OCI-LY1 (cell line): ENCODE measurements around the gene SPSB1.

ENCODE experiments used
- H2AFZ ChIP-seq: fragments of 200-600 bp; sonication (generic), shearing (Covaris generic); 2 replicates; pipeline ENCODE4 v1.6.0; 2014; ENCODE audit warnings: antibody characterized with exemption, mild to moderate bottlenecking, low read length
- H3F3A ChIP-seq: fragments of 200-600 bp; sonication (generic), shearing (Covaris generic); 2 replicates; pipeline ENCODE4 v1.6.0; 2014; ENCODE audit warnings: mild to moderate bottlenecking, antibody characterized with exemption, low read length, moderate library complexity; ENCODE audit not compliant: insufficient read depth
- H3K27ac ChIP-seq: fragments of 200-600 bp; sonication (generic); 2 replicates; pipeline ENCODE4 v1.5.1; 2014; ENCODE audit warnings: low read length, mixed run types, mild to moderate bottlenecking, low read depth; ENCODE audit not compliant: poor library complexity, severe bottlenecking
- H3K27me3 ChIP-seq: fragments of 200-600 bp; sonication (generic); 2 replicates; pipeline ENCODE4 v1.6.0; 2014; ENCODE audit warnings: antibody characterized with exemption, mild to moderate bottlenecking, low read length, moderate library complexity; ENCODE audit not compliant: insufficient read depth
- H3K36me3 ChIP-seq: fragments of 200-600 bp; sonication (generic); 2 replicates; pipeline ENCODE4 v1.6.1; 2014; ENCODE audit warnings: mild to moderate bottlenecking, antibody characterized with exemption, low read length, moderate library complexity, mixed read lengths; ENCODE audit not compliant: insufficient read depth
- H3K4me1 ChIP-seq: fragments of 200-600 bp; sonication (generic); 2 replicates; pipeline ENCODE4 v1.5.1; 2014; ENCODE audit warnings: mild to moderate bottlenecking, low read length, moderate library complexity; ENCODE audit not compliant: insufficient read depth, severe bottlenecking
- H3K4me2 ChIP-seq: fragments of 200-600 bp; sonication (generic), shearing (Covaris generic); 2 replicates; pipeline ENCODE4 v1.6.1; 2014; ENCODE audit warnings: low read length
- H3K4me3 ChIP-seq: fragments of 200-600 bp; sonication (generic); 2 replicates; pipeline ENCODE4 v1.5.1; 2014; ENCODE audit warnings: low read length, low read depth, mild to moderate bottlenecking, mixed read lengths; ENCODE audit not compliant: poor library complexity, severe bottlenecking
- H3K79me2 ChIP-seq: fragments of 200-600 bp; shearing (Covaris generic); 2 replicates; pipeline ENCODE4 v1.6.1; 2016; ENCODE audit warnings: mixed run types, low read length, mixed read lengths; ENCODE audit not compliant: insufficient read depth
- H3K9ac ChIP-seq: fragments of 200-600 bp; sonication (generic), shearing (Covaris generic); 2 replicates; pipeline ENCODE4 v1.6.1; 2014; ENCODE audit warnings: mild to moderate bottlenecking, low read length, mixed read lengths
- H3K9me2 ChIP-seq: fragments of 200-600 bp; sonication (generic), shearing (Covaris generic); 2 replicates; pipeline ENCODE4 v1.6.1; 2014; ENCODE audit warnings: low read depth, mild to moderate bottlenecking, low read length, mixed read lengths
- H3K9me3 ChIP-seq: fragments of 200-600 bp; shearing (Covaris generic); 2 replicates; pipeline ENCODE4 v1.6.1; 2014; ENCODE audit warnings: low read length, mixed read lengths
- H4K20me1 ChIP-seq: fragments of 200-600 bp; sonication (generic), shearing (Covaris generic); 2 replicates; pipeline ENCODE4 v1.6.0; 2016; ENCODE audit warnings: mild to moderate bottlenecking, low read length; ENCODE audit not compliant: insufficient read depth
- CTCF ChIP-seq: fragments of 200-600 bp; sonication (generic), shearing (Covaris generic); IDR thresholded peaks from 2 replicates; pipeline ENCODE4 v1.5.1; 2017; ENCODE audit warnings: mild to moderate bottlenecking, antibody characterized with exemption, low read length, moderate library complexity, mixed read lengths
- EZH2 ChIP-seq: fragments of 200-600 bp; sonication (generic), shearing (Covaris generic); IDR thresholded peaks from 2 replicates; pipeline ENCODE4 v1.8.0; 2017; ENCODE audit warnings: borderline replicate concordance, mixed run types, mild to moderate bottlenecking, antibody characterized with exemption, low read length, moderate library complexity, mixed read lengths

The SPSB1 gene

DNA sequence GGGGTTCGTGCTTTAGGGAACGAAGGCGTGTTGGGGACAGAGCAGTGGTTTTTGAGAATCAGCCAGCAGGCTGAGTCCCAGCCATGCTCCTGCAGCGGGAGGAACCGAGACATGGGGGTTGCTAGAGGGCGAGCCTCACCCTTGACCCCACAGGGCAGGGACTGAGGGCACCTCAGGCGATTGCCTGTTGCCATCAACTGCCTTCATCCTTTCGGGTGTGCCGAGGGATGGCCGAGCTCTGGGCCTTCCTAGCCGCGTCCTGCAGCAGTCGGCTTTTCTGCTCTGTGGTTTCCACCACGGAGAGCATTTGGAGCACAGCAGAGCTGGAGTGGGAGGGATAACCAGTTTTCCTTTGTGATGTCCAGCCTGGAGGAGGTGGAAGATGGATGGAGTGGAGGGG is 13.3 kb downstream of the SPSB1 start:
- no peaks in the 10 kb centered on the region for H3K36me3 ChIP-seq
- H3K9ac ChIP-seq, result no peak overlapping the region
- TF ChIP-seq EZH2 (no peak), CTCF (no peak)
- H3K4me1 ChIP-seq, result peaks cover 42% of the 10 kb centered on the region
- H3F3A ChIP-seq, result no peaks in the 10 kb centered on the region
- no peak overlapping the region for H3K4me2 ChIP-seq
- no peaks in the 10 kb centered on the region; the same call in 1 of the 2 replicates for H4K20me1 ChIP-seq
- no peak overlapping the region for H2AFZ ChIP-seq
- no peak overlapping the region for H3K27ac ChIP-seq
- no peaks in the 10 kb centered on the region; the same call in 1 of the 2 replicates for H3K27me3 ChIP-seq
- H3K9me2 ChIP-seq, result no peaks in the 10 kb centered on the region
- no peaks in the 10 kb centered on the region for H3K9me3 ChIP-seq
- H3K4me3 ChIP-seq, result no peak overlapping the region
- peaks cover 13% of the 10 kb centered on the region; the same call in 1 of the 2 replicates for H3K79me2 ChIP-seq

DNA sequence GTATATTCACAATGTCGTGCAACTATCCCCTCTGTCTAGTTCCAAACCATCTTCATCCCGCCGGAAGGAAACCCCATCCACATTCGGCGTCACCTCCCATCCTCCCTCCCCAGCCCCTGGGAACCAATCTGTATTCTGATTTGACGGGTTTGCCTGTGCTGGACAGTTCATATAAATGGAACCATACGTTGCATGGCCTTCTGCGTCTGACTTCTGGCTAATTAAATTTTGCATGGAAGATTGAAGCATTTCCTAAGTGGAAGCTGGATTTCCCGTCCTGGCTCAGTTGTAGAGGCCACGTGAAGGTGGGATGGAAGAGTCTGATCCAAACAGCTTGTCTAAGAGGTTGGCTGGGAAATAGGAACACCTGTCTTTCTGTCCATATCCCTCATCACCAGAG is 14.6 kb downstream of the SPSB1 start:
- Histone ChIP-seq H3K4me3 (no peak overlapping the region), H3K27me3 (no peaks in the 10 kb centered on the region; the same call in 1 of the 2 replicates), H3F3A (no peaks in the 10 kb centered on the region), H3K79me2 (peaks cover 13% of the 10 kb centered on the region; the same call in 1 of the 2 replicates), H4K20me1 (no peaks in the 10 kb centered on the region; the same call in 1 of the 2 replicates), H3K9ac (no peak overlapping the region), H3K4me2 (no peak overlapping the region), H2AFZ (no peak overlapping the region), H3K36me3 (no peaks in the 10 kb centered on the region), H3K27ac (no peak overlapping the region), H3K4me1 (peaks cover 42% of the 10 kb centered on the region), H3K9me2 (no peaks in the 10 kb centered on the region), H3K9me3 (no peaks in the 10 kb centered on the region)
- TF ChIP-seq CTCF, result no peak
- no peak for TF ChIP-seq EZH2

DNA sequence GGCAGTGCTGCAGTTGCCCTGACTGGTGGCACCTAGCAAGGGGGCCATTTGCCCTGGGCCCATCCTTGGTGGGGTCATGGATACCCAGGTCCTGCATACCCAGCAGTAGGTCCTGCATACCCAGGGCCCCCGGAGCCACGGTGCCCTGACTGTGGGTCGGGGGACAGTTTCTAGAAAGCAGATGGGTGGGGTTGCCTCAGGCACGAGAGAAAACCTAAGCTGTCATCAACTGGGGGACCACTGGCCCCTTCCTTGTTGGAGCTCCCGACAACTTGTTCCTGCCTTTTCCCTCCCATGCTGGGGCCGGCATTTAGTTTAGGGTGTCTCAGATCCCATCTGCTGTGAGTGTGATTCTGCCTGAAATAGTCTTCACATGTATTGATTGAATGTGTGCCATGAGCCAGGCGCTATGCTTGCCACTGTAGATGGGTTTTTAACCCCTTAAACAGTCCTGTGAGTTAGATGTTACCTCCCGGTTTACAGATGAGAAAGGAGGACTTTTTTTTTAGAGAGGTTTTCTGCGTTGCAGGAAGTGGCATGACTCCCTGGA is 15.6 kb downstream of the SPSB1 start:
- Histone ChIP-seq H3K9me2 (no peaks in the 10 kb centered on the region), H3K36me3 (no peaks in the 10 kb centered on the region), H4K20me1 (no peaks in the 10 kb centered on the region; the same call in 1 of the 2 replicates), H3K27ac (no peak overlapping the region), H3K27me3 (no peaks in the 10 kb centered on the region; the same call in 1 of the 2 replicates), H2AFZ (no peak overlapping the region), H3K4me3 (no peak overlapping the region), H3K4me1 (peaks cover 32% of the 10 kb centered on the region), H3K9me3 (no peaks in the 10 kb centered on the region), H3F3A (no peaks in the 10 kb centered on the region), H3K4me2 (no peak overlapping the region), H3K9ac (no peak overlapping the region), H3K79me2 (peaks cover 9% of the 10 kb centered on the region; the same call in 1 of the 2 replicates)
- no peak for TF ChIP-seq EZH2
- no peak for TF ChIP-seq CTCF
